Adrenal gland (tissue), 5 donors: ENCODE results near the gene LRP1B.

Experiments used
- POLR2A ChIP-seq, 2 donors: fragments of 450-650 bp; IDR thresholded peaks; one replicate each; pipeline ENCODE4 v1.6.1; 2017; ENCODE audit warnings: antibody characterized with exemption in 2 of 2, mild to moderate bottlenecking in 2 of 2, moderate library complexity in 1 of 2
- TF ChIP-seq, protein P1 (sequence below), 6 experiments: fragments of 450-650 bp in 4 of 6; fragments of 200-600 bp in 2 of 6; sonication (generic) in 1 of 6; IDR thresholded peaks; 1 replicate in 5 of 6; 2 replicates in 1 of 6; pipeline versions ENCODE4 v1.5.1 to v1.8.0; 2016 to 2021; ENCODE audit warnings: antibody characterized with exemption in 6 of 6, mild to moderate bottlenecking in 2 of 6, moderate library complexity in 1 of 6
- donor health status: DM: no; HTN: no; CAD: no.

DNA sequence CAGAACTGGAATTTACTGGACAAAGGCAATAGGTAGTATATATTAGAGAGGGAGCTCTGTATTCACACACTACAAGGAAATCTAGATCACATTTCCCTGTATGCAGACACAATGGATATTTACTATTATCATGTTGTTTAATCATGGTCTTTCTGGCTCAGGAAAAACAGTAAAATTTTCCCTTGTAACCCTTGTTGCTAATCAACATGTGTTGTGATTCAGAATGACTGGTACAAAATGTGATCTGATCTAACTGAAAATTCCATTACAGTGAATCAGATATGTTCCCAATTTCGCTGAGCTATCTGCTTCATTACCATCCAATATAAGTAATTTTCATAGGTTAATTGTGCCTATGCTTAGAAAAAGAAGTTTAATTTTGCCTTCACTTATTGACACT, 1109.7 kb downstream of the LRP1B start:
- TF ChIP-seq, protein P1, sequence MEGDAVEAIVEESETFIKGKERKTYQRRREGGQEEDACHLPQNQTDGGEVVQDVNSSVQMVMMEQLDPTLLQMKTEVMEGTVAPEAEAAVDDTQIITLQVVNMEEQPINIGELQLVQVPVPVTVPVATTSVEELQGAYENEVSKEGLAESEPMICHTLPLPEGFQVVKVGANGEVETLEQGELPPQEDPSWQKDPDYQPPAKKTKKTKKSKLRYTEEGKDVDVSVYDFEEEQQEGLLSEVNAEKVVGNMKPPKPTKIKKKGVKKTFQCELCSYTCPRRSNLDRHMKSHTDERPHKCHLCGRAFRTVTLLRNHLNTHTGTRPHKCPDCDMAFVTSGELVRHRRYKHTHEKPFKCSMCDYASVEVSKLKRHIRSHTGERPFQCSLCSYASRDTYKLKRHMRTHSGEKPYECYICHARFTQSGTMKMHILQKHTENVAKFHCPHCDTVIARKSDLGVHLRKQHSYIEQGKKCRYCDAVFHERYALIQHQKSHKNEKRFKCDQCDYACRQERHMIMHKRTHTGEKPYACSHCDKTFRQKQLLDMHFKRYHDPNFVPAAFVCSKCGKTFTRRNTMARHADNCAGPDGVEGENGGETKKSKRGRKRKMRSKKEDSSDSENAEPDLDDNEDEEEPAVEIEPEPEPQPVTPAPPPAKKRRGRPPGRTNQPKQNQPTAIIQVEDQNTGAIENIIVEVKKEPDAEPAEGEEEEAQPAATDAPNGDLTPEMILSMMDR (IDR thresholded peaks at IDR 0.05) = no peak
- TF ChIP-seq POLR2A (IDR thresholded peaks at IDR 0.05) = no peak
